Activated T-cell treated with anti-CD3 and anti-CD28 coated beads, Interleukin-2, amount 50 U/mL, for 48 hours (primary cell): ENCODE measurements around the gene SLC20A1.

Experiments
- DNase-seq, 2 experiments: peaks; one replicate each; pipeline ENCODE4 v3.0.0-alpha.2; 2020

The SLC20A1 gene

DNA sequence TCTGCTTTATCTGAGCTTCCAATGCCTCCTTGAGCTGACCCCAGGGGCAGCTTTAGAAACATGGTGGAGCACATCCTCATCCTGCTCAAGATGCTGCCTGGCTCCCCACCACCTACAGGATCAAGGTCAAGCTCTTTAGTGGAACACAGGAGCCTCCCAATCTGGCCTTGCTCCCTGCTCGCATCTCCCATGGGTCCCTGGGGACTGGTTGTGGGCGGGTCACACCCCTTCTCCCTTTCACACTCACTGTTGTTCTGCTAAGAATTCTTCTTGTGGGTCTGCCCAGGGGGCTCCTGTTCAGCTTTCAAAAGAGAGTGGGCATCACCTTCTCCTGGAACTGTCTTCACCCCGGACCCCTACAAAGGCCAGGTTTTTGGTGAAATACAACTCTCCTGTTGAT, 66.7 kb downstream of the SLC20A1 start:
- DNase-seq = no peak

DNA sequence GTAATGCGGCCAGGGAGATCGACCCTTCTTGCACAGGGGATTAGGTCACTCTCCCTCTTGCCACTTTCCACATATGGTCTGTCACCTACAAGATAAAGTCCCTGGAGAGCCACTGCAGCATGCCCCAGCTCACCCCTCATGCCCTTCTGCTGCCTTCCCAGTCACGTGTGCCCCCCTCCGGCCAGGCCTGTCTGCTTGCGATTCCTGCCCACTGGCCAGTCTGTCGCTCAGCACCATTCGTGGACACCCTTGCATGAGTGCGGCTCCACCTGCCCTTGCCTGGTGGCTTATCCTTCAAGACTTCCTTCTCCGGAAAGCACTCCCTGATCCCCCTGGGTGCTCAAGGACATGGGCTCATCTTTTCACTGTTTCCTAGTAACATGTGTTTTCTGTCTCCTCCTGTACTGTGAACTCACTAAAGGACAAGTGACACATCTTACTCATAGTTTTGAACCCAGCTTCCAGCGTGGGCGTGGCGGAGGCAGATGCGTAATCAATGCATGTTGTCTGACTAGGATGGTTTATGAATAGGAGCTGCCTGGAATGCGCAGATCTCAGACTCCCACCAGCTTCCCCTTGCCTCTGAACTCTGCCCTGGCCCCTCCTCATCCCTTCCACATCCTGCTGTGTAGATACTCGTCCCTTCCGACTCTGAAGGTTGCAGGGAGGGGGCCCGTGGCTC, 67.3 kb downstream of the SLC20A1 start:
- peak; percentile 78 for DNase-seq
